ENCODE measurements around the gene CYLC1. TPM values are rescaled to one million over a fixed set of nuclear protein-coding genes. Genes with fewer than 3 reads are reported as not detected.

CYLC1 gene, protein sequence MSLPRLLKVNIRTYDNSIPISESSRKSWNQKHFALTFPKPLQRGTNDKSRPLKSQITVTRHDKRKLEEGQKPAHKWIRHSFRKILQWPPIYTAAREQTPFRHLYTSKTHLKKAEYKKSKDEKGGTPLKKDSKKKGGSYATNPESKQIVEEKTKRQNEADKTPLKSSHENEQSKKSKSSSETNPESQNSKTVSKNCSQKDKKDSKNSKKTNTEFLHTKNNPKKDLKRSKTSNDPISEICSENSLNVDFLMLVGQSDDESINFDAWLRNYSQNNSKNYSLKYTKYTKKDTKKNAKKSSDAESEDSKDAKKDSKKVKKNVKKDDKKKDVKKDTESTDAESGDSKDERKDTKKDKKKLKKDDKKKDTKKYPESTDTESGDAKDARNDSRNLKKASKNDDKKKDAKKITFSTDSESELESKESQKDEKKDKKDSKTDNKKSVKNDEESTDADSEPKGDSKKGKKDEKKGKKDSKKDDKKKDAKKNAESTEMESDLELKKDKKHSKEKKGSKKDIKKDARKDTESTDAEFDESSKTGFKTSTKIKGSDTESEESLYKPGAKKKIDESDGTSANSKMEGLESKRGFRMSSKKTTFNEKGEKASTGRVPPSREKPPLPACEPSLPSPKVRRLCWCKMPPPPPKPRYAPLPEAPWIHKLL
- not detected for total RNA-seq

DNA sequence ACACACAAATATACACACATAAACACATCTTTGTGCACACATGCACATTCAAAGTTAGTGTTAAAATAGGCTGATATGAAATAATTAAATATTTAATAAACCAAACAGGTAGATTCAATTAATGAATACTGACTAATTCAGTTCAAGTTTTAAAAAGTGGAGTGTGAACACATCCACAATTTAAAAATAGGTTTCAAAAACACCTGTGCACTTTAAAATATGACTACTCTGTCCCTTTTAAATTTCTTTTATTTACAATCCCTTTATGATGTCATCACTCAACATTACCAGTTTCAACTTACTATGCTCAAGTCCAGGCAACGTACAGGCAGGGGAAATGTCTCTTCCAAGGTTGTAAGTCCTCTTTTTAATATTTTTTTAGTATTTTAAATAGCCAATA, at the start of gene CYLC1:
CYLC1 (plus strand) TSS at position 301 of the 400 bp plus-strand sequence; CDS start at position 338, 37 bp downstream.
- H3K27ac ChIP-seq = no peak within 1 kb of the TSS
- no peaks in the 10 kb centered on the region for H3K36me3 ChIP-seq
- no peaks in the 10 kb centered on the region for H3K9me3 ChIP-seq
- DNase-seq = no peak
- intact Hi-C loops (cut with DNase I) = no loop called here
- TF ChIP-seq POLR2A (IDR thresholded peaks at IDR 0.05) = no peak
- TF ChIP-seq, protein P1, sequence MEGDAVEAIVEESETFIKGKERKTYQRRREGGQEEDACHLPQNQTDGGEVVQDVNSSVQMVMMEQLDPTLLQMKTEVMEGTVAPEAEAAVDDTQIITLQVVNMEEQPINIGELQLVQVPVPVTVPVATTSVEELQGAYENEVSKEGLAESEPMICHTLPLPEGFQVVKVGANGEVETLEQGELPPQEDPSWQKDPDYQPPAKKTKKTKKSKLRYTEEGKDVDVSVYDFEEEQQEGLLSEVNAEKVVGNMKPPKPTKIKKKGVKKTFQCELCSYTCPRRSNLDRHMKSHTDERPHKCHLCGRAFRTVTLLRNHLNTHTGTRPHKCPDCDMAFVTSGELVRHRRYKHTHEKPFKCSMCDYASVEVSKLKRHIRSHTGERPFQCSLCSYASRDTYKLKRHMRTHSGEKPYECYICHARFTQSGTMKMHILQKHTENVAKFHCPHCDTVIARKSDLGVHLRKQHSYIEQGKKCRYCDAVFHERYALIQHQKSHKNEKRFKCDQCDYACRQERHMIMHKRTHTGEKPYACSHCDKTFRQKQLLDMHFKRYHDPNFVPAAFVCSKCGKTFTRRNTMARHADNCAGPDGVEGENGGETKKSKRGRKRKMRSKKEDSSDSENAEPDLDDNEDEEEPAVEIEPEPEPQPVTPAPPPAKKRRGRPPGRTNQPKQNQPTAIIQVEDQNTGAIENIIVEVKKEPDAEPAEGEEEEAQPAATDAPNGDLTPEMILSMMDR (IDR thresholded peaks at IDR 0.05) = no peak
- H3K4me3 ChIP-seq = no peak within 1 kb of the TSS
- WGBS, 2 donors = 22 to 45% methylated on average over 1 of the region's 1 CpG
- no peaks in the 10 kb centered on the region for H3K27me3 ChIP-seq
- no peaks in the 10 kb centered on the region for H3K4me1 ChIP-seq

DNA sequence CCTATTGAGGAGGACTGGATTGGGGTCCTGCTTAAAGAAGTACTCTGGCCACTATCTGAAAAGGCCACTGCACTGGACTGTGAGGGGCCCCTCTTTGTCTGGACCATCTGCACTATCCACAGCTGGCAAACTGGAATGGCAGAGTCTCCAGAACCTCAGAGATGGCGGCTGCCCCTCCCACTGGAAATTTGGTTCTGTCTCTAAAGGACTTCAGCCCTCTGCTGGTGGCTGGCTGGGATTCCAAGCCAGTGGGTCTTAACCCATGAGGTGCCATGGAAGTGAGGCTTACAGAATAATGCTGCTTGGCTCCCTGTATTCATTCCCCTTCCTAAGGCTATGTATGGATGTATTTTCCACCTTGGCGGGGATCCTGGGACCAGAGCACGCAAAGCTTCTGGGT, 41.6 kb upstream of the CYLC1 start:
- Histone ChIP-seq H3K36me3 (no peaks in the 10 kb centered on the region), H3K4me3 (no peak overlapping the region), H3K4me1 (no peaks in the 10 kb centered on the region), H3K27me3 (no peaks in the 10 kb centered on the region), H3K27ac (no peak overlapping the region), H3K9me3 (no peaks in the 10 kb centered on the region)
- no peak for DNase-seq
- 54% methylated on average over 2 of the region's 3 CpGs; no CpG with 5 or more reads in 1 of the 2 donors for WGBS, 2 donors
- TF ChIP-seq POLR2A (IDR thresholded peaks at IDR 0.05) = no peak
- TF ChIP-seq, protein P1 (IDR thresholded peaks at IDR 0.05) = no peak
- intact Hi-C loops (cut with DNase I) = no loop called here

DNA sequence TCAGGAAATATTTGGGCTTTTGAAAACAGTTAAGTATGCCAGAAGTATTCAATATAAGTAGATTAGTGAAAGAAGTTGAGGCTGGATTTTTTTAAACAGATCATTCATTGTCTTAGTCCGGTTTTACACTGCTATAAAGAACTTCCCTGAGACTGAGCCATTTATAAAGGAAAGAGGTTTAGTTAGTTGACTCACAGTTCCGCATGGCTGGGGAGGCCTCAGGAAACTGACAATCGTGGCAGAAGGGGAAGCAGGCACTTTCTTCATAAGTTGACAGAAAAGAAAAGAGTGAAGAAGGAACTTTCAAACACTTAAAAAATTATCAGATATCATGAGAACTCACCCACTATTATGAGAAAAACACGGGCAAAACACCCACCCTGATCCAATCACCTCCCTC, 31.1 kb upstream of the CYLC1 start:
- intact Hi-C loops (cut with DNase I) = no loop called here
- no peak for TF ChIP-seq POLR2A (IDR thresholded peaks at IDR 0.05)
- TF ChIP-seq, protein P1 (IDR thresholded peaks at IDR 0.05) = no peak
- Histone ChIP-seq H3K36me3 (no peaks in the 10 kb centered on the region), H3K4me1 (no peaks in the 10 kb centered on the region), H3K27ac (no peak overlapping the region), H3K4me3 (no peak overlapping the region), H3K27me3 (no peaks in the 10 kb centered on the region), H3K9me3 (no peaks in the 10 kb centered on the region)
- no peak for DNase-seq
- 20% methylated on average over 4 of the region's 4 CpGs for WGBS, 2 donors

DNA sequence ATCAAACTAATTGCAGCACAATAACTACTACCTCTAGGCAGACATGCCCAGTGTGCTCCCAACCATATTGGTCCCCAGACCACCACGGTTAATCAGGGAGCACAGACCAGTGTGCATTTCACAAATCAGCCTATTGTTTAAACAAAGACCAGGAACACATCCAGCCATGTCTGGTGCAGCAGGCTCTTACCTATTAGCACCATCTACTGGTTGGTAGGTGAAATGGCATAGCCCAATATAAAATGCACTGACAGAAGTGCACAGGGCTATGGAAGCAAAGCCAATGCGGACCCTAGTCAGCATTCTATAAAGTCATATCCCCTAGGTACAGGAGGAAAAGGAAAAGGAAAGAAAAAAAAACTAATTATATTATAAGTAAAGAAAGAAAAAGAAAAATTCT, 15.5 kb upstream of the CYLC1 start:
- H3K4me3 ChIP-seq = no peak overlapping the region
- H3K4me1 ChIP-seq = no peaks in the 10 kb centered on the region
- intact Hi-C loops (cut with DNase I) = no loop called here
- no peak for TF ChIP-seq POLR2A (IDR thresholded peaks at IDR 0.05)
- TF ChIP-seq, protein P1 (IDR thresholded peaks at IDR 0.05) = peak in 5 of 6 experiments; percentile 9 to 59 (median 39)
- H3K9me3 ChIP-seq = no peaks in the 10 kb centered on the region
- no peak for DNase-seq
- no peaks in the 10 kb centered on the region for H3K36me3 ChIP-seq
- H3K27me3 ChIP-seq = no peaks in the 10 kb centered on the region
- WGBS, 2 donors = 6 to 20% methylated on average over 2 of the region's 2 CpGs
- H3K27ac ChIP-seq = no peak overlapping the region

DNA sequence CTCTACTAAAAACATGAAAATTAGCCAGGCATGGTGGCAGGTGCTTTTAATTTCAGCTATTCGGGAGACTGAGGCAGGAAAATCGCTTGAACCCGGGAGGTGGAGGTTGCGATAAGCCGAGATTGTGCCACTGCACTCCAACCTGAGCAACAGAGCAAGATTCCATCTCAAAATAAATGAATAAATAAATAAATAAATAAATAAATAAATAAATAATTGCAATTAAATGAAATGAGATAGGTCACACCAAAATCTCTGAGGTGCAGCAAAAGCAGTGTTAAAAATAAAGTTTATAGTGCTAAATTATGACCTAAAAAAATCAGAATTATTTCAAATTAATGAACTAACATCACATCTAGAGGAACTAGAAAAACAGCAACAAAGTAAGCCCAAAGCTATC, 13.6 kb upstream of the CYLC1 start:
- no peak for DNase-seq
- Histone ChIP-seq H3K4me3 (no peak overlapping the region), H3K27me3 (no peaks in the 10 kb centered on the region), H3K27ac (no peak overlapping the region), H3K36me3 (no peaks in the 10 kb centered on the region), H3K4me1 (no peaks in the 10 kb centered on the region), H3K9me3 (no peaks in the 10 kb centered on the region)
- intact Hi-C loops (cut with DNase I) = no loop called here
- 89% methylated on average over 5 of the region's 5 CpGs; no CpG with 5 or more reads in 1 of the 2 donors for WGBS, 2 donors
- no peak for TF ChIP-seq POLR2A (IDR thresholded peaks at IDR 0.05)
- TF ChIP-seq, protein P1 (IDR thresholded peaks at IDR 0.05) = no peak

Measured in esophagus squamous epithelium (tissue), 5 donors.